GM18520 (cell line): ENCODE measurements around the gene CNTNAP3B.
"Not testable (repeated sequence)": the region's sequence is repeated elsewhere in the genome, so short reads cannot be mapped to it uniquely, and the experiment has no call there.

Experiments
- ATAC-seq: cut with Tn5 transposase; IDR thresholded peaks from one replicate; pipeline ENCODE4 v1.9.1; 2021; ENCODE audit not compliant: unreplicated experiment

CNTNAP3B gene

DNA sequence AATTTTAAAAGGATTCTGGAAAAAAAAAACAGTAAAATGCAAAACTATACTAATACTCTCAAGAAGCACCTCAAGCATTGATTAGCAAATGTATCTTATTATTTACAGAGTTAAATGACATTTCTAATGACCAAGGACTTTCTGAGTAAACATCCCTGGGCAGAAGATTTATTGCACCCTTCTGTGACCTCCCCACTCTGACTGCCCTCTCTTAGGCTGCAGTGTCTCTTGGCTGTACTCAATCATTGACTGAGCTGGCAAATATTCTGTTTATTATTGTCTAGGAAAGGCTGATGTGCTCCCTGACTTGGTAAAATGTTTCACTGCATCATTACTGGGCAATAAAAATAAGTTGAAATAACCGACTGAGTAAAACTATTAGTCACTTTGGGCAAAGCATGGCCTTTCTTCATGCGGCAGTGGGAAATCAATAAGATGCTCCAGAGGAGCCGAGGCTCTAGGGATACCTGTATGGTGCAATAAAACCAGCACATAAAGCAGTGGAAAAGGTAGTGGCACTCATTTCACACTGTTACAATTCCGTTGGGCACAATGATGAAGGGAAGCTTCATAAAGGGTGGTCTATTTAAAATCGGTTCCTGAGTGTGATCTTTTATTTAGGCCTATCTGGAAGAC is 151.1 kb downstream of the CNTNAP3B start:
- not testable (repeated sequence) for ATAC-seq

DNA sequence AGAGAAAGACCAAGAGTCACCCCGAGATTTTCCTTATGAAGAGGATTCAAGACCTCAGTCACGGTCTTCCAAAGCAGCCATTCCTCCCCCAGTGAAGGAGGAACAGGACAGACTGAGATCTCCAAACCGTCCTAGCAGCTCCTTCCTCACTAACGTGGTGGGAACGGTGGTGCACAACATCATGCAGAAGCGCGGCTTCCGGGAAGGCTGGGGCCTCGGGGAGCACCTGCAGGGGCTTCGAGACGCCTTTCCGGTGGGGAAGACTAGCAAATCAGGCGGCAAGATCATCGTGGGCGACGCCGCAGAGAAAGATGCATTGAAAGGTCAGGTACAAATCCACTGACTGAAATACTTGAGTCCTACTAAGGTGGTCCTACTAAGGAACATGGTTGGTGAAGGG is 154.3 kb downstream of the CNTNAP3B start:
- not testable (repeated sequence) for ATAC-seq

DNA sequence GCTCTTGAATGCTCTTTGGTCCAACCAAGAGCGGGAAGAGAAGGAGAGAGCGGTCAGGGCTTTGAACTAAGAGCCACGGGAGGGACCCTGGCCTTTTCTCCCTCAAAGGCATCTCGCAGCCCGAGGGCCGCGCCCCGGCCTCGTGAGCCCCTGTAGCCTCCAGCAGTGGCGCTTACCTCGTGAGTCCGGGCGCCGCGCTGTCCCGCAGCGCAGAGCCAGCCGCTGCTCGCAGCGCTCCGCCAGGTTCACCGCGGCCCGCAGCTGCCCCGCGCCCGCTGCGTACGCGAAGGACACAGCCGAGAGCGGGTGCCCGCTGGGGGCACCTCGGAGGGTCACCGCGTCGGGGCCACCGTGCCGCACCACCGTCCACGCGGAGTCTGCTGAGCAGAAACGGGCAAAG is 176.2 kb downstream of the CNTNAP3B start:
- ATAC-seq, result not testable (repeated sequence)

DNA sequence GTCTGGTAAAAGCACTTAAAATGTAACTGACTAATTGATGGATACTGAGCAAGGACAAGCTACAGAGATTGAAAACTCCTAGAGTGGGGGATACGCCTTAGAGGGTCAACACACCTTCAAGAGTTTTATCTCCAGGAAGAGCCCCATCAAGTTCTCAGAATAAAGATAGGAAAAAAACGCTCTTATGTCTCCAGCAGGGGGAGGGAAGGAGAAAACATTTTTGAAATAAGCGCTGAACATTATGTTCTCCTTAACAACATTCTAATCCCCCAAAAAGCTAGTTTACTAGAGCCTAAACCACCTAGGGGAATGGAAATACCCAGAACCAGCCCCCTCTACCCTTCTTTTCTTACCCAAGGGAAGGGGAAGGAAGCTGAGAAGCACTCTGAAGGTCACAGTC is 187.5 kb downstream of the CNTNAP3B start:
- ATAC-seq, result not testable (repeated sequence)

DNA sequence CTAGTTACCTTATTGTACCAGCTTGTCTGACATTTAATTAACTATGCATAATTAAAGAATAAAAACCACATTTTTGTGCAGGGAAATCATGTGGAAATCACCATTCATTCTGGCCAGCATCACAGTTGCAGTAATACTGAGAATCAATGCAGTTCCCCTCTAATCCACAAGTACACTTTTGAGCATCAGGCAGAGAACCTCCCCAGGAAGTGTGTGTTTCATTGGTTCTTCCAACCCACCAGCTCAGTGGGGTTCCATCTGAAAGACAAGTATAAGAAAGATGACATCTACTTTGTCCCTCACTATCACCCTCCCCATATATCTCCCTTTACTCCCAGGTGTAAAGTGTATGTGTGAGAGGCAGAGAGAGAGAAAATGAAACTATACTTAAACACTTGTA is 191.1 kb downstream of the CNTNAP3B start:
- ATAC-seq, result not testable (repeated sequence)

DNA sequence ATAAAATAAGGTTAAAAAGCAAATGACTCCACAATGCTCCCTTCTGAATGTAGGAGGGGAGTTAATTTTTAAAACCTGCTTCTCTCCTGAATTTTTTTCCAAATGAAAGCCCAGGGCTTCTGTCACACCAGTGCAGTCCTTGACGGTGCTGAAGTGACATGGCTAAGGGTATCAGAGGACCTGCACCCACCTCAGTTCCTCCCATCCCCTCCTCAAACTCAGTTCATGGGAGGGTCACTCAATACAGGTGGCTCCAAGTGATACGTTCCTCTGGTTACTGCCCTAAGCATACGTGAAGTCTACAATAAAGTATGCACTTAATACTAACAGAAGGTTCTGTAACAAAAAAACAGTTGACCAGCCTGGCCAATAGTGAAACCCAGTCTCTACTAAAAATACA is 193.5 kb downstream of the CNTNAP3B start:
- ATAC-seq, result not testable (repeated sequence)

DNA sequence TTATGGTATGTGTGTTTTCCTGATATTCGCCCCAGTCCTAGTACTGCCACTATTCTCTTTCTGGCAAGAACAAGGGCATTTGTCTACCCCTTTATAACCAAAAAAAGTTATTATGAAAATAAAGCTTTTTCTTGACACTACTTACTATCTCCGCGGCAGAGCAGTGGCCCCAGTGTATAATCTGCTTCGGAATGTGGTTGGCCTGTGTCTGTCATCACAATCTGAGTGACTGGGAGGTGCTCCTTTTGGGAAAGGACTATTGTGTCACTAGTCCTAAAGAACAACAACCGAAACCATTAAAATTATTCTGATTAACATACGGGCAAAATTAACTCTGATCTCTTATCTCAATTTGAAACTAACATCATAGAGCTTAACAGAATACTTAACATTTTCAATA is 200.1 kb downstream of the CNTNAP3B start:
- ATAC-seq, result not testable (repeated sequence)

DNA sequence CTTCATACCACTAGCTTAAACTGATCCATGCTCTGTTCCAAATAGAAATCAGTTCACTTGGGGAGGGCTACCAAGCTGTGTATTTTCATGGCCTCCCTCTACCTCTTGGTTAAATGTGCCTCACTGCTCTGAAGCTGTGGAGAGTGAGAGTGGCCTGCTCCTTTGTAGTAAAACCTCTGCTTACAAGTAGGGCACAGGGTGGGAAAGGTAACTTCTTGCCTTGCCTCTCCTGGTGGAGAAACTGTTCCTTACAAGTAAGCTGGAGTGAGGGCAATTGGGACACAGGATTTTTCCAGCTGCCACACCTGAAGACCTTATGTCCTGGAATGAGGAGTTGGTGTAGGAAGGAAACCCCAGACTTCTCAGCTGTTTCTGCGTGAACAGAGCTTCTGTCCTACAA is 211.9 kb downstream of the CNTNAP3B start:
- not testable (repeated sequence) for ATAC-seq

DNA sequence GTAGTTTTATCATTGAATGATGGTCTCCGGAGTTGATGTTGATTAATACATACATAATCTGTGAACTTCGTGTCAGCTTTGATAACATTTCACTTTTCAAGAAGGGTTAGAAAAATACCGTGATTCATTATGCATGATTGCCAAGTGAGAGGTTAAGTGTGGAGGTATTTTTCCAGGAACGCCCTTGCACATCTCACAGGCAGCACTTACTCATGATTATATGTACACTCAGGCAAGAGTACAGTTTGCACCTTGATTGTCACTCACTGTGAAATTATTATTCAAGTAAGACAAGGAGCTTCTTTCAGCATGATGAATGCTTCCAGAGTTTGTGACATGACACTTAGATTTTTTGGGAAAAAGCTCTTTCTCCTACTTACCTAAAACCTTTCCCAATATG is 223.7 kb downstream of the CNTNAP3B start:
- ATAC-seq, result not testable (repeated sequence)

DNA sequence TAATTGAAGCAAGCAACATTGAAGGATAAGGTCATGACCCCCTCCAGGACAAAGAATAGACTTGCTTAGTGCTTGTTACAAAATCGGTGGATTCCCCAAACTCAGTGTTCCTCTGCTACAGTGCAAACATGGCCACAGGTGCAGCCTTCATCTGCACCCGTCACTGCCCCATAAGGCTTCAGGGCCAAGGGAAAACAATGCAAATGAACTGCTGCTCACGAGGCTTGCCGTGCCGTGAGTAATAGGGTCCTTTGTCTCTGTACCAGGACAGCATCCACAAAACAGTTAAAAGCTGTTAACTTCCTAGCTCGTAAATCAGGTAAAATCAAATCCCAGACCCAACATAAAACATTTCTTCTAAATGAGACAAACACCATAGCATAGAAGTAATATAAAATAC is 226.5 kb downstream of the CNTNAP3B start:
- not testable (repeated sequence) for ATAC-seq

DNA sequence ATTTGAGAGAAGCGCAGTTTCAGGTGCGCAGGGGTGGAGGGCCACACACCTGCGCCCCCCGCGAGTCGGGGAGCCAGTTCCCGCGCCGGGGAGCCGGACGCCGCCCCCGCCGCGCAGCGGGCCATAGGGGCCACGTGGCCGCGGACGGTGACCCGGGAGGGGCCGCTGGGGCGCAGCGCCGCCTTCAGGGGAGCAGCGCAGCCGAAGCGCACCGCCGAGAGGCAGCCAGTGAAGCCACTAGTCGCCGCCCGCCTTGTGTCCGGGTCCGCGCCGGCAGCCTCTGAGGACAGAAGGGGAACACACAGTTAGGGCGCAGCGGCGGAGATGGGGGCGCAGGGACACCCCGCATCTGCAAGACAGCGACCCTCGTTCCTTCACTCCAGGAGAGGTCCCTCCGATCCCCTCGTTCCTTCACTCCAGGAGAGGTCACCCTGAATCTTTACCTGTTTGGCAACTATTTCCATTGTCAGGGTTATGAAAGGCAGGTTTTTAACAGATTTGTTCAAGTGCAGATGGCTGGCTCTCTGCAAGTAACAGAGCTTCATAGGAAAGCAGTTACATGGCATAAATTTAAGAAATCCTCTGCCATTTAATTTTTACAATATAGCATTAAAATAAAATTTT is 230.4 kb downstream of the CNTNAP3B start:
- not testable (repeated sequence) for ATAC-seq

DNA sequence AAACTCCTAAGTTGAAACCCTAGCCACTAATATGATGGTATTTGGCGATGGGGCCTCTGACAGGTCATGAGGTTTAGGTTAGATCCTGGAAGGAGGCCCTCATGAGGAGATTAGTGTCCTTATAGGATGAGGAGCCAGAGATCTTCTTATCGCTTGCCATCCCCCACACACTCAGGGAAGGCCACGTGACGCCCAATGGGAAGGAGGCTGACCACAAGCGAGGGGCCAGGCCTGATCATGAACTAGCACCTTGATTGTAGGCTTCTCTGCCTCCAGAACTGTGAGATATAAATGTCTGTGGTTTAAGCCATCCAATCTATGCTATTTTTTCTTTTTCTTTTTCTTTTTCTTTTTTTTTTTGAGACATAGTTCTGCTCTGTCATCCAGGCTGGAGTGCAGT is 254.7 kb downstream of the CNTNAP3B start:
- ATAC-seq, result not testable (repeated sequence)

DNA sequence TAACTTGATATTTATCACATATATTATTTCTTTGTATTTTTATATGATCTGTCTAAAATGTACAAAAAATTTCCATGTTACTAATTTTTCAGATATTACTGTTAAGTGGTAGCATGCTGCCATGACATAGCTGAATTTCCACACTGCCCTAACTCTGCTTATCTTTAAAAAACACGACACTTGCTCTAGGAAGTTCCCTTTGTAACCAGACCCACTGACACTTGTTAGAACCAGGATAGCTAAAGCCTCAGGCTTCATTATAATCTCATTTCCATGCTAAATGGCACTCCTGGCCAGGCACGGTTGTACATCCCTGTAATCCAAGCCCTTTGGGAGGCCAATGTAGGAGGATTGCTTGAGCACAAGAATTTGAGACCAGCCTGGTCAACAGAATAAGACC is 273.8 kb downstream of the CNTNAP3B start:
- ATAC-seq, result not testable (repeated sequence)

DNA sequence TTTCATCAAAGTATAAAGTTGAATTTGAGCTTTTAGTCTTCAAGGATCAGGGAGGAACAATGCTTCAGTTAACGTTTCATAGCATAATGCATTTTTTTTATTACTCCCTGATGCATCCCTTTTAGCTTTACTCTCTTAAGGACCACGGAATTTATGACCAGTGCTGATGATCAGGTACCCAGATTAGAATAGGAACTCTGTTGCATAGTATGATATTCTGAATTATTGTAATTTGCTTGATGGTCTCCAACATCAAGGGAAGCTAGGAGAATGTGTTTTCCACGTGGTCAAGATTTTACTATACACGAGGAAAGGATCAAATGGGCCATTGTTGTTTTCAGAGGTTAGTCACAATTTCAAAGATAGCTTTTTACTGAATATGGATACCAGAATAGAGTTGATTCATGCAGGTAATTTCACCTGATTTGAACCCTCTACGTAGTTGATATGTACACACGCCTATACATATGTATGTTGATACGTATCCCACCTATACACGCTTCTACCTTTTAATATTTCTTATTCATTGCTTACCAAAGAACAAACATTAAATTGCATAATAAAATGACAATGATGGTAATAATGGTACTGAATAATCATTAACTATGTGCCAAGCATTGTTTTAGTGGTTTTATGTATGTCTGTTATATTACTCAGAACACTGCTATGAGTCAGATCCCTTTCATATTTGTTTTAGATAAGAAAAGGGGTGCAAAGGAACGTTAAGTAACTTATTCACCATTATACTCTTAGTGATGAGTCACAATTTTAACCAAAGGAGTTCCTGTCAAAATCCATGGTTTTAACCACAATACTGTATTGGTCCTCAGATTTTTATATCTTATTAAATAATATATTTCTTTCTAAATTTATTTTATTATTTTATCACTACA is 277.1 kb downstream of the CNTNAP3B start:
- ATAC-seq, result not testable (repeated sequence)

DNA sequence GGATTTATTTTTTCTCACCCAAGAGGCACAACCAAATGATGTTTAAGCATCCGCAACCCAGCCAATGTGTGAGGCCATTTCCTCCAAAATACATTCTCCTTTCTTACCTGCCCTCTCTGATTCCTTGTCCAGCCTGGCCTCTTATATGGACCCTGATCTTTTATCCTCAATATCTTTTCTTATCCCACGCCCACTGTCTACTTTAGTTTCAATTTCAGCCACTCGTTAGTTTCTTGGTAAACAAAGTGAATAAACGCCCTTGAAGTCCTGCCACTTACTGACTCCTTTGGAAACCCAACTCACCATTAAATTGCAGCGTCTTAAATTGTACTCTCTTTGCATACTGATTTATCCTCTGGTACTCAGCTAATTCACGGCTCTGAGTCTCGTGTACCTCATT is 281.4 kb downstream of the CNTNAP3B start:
- ATAC-seq, result not testable (repeated sequence)
